ENCODE measurements around the gene ABHD1.

Gene ABHD1

DNA sequence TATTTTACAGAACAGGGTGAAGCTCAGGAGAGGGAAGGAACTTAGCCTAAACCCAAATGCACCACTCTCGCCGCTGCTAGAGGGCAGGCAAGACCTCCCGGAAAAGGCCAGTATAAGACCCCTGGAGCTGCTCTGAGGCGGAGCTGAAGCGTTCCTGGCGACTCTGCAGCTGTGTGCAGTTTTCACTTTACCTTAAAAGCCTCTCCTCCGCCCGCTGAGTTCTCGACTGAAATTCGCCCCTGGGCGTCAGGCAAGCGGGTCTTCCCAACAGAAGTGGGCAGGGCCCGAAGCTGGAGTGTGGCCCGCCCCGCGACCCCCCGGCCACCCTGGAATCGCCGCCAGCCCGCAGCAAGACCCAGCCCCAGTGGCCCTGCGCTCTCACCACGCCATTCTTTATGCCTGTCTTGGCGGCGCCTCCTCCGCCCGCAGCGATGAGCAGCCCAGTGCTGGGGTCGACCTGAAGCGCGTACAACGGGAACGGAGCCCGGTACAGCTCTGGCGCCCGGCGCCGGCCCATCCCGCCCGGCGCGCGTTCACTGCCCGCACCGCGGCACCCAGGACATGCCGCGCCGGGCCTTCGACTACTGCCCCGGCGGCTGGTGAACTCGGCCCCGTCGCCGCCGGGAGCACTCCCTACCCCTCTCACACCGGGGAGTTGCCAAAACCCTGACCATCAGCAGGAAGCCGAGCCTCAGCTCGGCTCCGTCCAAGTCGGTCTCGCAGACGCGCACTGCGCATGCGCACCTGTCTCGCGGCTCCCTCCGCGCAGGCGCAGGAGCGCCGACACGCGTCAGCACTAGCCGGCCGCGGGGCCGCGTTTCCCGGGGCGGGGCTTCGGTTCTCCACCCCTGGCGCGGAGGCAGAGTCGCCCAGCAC is 10.5 kb downstream of the ABHD1 start, which contains the start of gene PREB (continued):
- TF ChIP-seq, protein P1, sequence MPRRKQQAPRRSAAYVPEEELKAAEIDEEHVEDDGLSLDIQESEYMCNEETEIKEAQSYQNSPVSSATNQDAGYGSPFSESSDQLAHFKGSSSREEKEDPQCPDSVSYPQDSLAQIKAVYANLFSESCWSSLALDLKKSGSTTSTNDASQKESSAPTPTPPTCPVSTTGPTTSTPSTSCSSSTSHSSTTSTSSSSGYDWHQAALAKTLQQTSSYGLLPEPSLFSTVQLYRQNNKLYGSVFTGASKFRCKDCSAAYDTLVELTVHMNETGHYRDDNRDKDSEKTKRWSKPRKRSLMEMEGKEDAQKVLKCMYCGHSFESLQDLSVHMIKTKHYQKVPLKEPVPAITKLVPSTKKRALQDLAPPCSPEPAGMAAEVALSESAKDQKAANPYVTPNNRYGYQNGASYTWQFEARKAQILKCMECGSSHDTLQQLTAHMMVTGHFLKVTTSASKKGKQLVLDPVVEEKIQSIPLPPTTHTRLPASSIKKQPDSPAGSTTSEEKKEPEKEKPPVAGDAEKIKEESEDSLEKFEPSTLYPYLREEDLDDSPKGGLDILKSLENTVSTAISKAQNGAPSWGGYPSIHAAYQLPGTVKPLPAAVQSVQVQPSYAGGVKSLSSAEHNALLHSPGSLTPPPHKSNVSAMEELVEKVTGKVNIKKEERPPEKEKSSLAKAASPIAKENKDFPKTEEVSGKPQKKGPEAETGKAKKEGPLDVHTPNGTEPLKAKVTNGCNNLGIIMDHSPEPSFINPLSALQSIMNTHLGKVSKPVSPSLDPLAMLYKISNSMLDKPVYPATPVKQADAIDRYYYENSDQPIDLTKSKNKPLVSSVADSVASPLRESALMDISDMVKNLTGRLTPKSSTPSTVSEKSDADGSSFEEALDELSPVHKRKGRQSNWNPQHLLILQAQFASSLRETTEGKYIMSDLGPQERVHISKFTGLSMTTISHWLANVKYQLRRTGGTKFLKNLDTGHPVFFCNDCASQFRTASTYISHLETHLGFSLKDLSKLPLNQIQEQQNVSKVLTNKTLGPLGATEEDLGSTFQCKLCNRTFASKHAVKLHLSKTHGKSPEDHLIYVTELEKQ (tag by site-specific recombination; IDR thresholded peaks at IDR 0.05; ENCODE audit: borderline replicate concordance) = no peak
- TF ChIP-seq ZNF16 (tag by site-specific recombination; IDR thresholded peaks at IDR 0.05; ENCODE audit: low read depth) = no peak

DNA sequence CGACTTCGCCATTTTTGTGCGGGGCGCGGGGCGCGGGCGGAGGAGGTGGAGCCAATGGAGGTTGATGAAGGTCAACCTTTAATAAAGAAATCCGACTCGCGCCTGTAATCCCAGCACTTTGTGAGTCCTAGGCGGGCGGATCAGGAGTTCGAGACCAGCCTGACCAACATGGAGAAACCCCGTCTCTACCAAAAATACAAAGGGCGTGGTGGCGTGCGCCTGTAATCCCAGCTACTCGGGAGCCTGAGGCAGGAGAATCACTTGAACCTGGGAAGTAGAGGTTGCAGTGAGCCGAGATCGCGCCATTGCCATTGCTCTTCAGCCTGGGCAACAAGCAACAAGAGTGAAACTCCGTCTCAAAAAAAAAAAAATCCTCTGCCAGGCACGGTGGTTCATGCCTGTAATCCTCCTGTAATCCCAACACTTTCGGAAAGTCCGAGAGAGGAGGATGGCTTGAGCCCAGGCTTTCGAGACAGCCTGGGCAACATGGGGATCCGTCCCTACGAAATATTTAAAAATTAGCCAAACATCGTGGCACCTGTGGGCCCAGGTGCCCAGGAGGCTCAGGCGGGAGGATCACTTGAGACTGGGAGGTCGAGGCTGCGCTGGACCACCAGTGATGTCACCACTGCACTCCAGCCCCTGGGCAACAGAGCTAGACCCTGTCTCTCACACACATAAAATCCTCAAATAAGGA is 11.3 kb downstream of the ABHD1 start:
- Histone ChIP-seq H3K27ac (ENCODE audit: extremely low read depth, low read depth, low read length) (no peak overlapping the region), H3K9me3 (ENCODE audit: control insufficient read depth, insufficient read depth, low read depth, low read length) (no peaks in the 10 kb centered on the region), H3K4me1 (ENCODE audit: control insufficient read depth, insufficient read depth, low read length) (no peaks in the 10 kb centered on the region), H3K4me3 (ENCODE audit: low read depth, low read length) (no peak overlapping the region), H3K36me3 (ENCODE audit: control insufficient read depth in 2 of 2, insufficient read depth in 1 of 2, low read length in 2 of 2) (peaks cover 4 to 32% of the 10 kb centered on the region in 2 experiments; a peak in 2 of 3 replicates)
- POLR2A ChIA-PET = interaction anchor here (1.0 to 3.6 kb wide), 7 partner anchors 11 to 235 kb away, joined by 3 to 34 read pairs (median 4); partner anchors contain the start of genes ABHD1, AGBL5, ATRAID and OST4
- CTCF ChIA-PET = interaction anchor here (0.7 to 3.5 kb wide), 6 partner anchors 12 to 145 kb away, joined by 3 to 17 read pairs (median 4); partner anchors contain the start of gene ABHD1
- TF ChIP-seq, protein P2, sequence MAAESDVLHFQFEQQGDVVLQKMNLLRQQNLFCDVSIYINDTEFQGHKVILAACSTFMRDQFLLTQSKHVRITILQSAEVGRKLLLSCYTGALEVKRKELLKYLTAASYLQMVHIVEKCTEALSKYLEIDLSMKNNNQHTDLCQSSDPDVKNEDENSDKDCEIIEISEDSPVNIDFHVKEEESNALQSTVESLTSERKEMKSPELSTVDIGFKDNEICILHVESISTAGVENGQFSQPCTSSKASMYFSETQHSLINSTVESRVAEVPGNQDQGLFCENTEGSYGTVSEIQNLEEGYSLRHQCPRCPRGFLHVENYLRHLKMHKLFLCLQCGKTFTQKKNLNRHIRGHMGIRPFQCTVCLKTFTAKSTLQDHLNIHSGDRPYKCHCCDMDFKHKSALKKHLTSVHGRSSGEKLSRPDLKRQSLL (tag by site-specific recombination; IDR thresholded peaks at IDR 0.05) = 0 out of 2 replicates have a peak, but pooled peaks have one; percentile 19
- TF ChIP-seq ZNF610 (tag by site-specific recombination; IDR thresholded peaks at IDR 0.05; ENCODE audit: borderline replicate concordance) (0 out of 2 replicates have a peak, but pooled peaks have one; percentile 15), ZNF792 (tag by site-specific recombination; IDR thresholded peaks at IDR 0.05) (no peak), GLI4 (tag by site-specific recombination; IDR thresholded peaks at IDR 0.05) (no peak), ZNF174 (tag by site-specific recombination; IDR thresholded peaks at IDR 0.05) (no peak), EGR2 (tag by site-specific recombination; IDR thresholded peaks at IDR 0.05; ENCODE audit: low read depth) (0 out of 2 replicates have a peak, but pooled peaks have one; percentile 18), YY1 (tag by site-specific recombination; IDR thresholded peaks at IDR 0.05) (peak; percentile 81), ZBTB17 (tag by site-specific recombination; IDR thresholded peaks at IDR 0.05) (peak; percentile 69), WT1 (tag by site-specific recombination; IDR thresholded peaks at IDR 0.05) (0 out of 2 replicates have a peak, but pooled peaks have one; percentile 11), ZNF211 (tag by site-specific recombination; IDR thresholded peaks at IDR 0.05; ENCODE audit: low read depth) (no peak), ZNF140 (tag by site-specific recombination; IDR thresholded peaks at IDR 0.05) (no peak), ZBTB7A (tag by site-specific recombination; IDR thresholded peaks at IDR 0.05; ENCODE audit: low read depth) (no peak), ZNF785 (tag by site-specific recombination; IDR thresholded peaks at IDR 0.05) (no peak), ZNF146 (tag by site-specific recombination; IDR thresholded peaks at IDR 0.05) (no peak), GFI1B (tag by site-specific recombination; IDR thresholded peaks at IDR 0.05) (no peak)
- TF ChIP-seq, protein P3, sequence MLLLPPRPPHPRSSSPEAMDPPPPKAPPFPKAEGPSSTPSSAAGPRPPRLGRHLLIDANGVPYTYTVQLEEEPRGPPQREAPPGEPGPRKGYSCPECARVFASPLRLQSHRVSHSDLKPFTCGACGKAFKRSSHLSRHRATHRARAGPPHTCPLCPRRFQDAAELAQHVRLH (tag by site-specific recombination; IDR thresholded peaks at IDR 0.05) = 0 out of 2 replicates have a peak, but pooled peaks have one; percentile 23
- TF ChIP-seq, protein P4, sequence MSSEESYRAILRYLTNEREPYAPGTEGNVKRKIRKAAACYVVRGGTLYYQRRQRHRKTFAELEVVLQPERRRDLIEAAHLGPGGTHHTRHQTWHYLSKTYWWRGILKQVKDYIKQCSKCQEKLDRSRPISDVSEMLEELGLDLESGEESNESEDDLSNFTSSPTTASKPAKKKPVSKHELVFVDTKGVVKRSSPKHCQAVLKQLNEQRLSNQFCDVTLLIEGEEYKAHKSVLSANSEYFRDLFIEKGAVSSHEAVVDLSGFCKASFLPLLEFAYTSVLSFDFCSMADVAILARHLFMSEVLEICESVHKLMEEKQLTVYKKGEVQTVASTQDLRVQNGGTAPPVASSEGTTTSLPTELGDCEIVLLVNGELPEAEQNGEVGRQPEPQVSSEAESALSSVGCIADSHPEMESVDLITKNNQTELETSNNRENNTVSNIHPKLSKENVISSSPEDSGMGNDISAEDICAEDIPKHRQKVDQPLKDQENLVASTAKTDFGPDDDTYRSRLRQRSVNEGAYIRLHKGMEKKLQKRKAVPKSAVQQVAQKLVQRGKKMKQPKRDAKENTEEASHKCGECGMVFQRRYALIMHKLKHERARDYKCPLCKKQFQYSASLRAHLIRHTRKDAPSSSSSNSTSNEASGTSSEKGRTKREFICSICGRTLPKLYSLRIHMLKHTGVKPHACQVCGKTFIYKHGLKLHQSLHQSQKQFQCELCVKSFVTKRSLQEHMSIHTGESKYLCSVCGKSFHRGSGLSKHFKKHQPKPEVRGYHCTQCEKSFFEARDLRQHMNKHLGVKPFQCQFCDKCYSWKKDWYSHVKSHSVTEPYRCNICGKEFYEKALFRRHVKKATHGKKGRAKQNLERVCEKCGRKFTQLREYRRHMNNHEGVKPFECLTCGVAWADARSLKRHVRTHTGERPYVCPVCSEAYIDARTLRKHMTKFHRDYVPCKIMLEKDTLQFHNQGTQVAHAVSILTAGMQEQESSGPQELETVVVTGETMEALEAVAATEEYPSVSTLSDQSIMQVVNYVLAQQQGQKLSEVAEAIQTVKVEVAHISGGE (tag by site-specific recombination; conservative IDR thresholded peaks at IDR 0.05; ENCODE audit: low read depth) = no peak
- TF ChIP-seq, protein P5, sequence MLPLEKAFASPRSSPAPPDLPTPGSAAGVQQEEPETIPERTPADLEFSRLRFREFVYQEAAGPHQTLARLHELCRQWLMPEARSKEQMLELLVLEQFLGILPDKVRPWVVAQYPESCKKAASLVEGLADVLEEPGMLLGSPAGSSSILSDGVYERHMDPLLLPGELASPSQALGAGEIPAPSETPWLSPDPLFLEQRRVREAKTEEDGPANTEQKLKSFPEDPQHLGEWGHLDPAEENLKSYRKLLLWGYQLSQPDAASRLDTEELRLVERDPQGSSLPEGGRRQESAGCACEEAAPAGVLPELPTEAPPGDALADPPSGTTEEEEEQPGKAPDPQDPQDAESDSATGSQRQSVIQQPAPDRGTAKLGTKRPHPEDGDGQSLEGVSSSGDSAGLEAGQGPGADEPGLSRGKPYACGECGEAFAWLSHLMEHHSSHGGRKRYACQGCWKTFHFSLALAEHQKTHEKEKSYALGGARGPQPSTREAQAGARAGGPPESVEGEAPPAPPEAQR (tag by site-specific recombination; IDR thresholded peaks at IDR 0.05) = no peak

Data from HEK293 (cell line).